Body of pancreas (tissue), 4 donors: ENCODE results near the gene ALCAM. TPM values are rescaled to one million over a fixed set of nuclear protein-coding genes. Genes with fewer than 3 reads are reported as not detected.
A peak's percentile ranks its signal among the peaks of the same experiment; 100 is the strongest.

Experiments used
- ATAC-seq: fragments of 150-250 bp; one replicate; pipeline ENCODE4 v1.9.1; 2016
- DNase-seq, 4 donors: peaks; one replicate each; pipeline ENCODE4 v3.0.0-alpha.2; 2019
- H3K27ac ChIP-seq, 4 donors: fragments of 200-600 bp; sonication (generic); 1 replicate in 3 of 4; 2 replicates in 1 of 4; pipeline versions ENCODE4 v1.5.1 to v1.6.1; 2016 to 2019; ENCODE audit warnings: mild to moderate bottlenecking in 1 of 4, mixed read lengths in 1 of 4, moderate library complexity in 1 of 4
- H3K27me3 ChIP-seq, 2 donors: fragments of 200-600 bp; sonication (generic); one replicate each; pipeline ENCODE4 v1.6.0; 2016; ENCODE audit warnings: mild to moderate bottlenecking in 1 of 2
- H3K36me3 ChIP-seq, 2 donors: fragments of 200-600 bp; sonication (generic); replicated peaks in 1 of 2; 2 replicates each; pipeline ENCODE4 v1.5.1; 2016; ENCODE audit warnings: low read depth in 2 of 2; ENCODE audit not compliant: insufficient read depth in 1 of 2
- H3K4me1 ChIP-seq: fragments of 200-600 bp; sonication (generic); one replicate; pipeline ENCODE4 v1.6.0; 2016
- H3K4me3 ChIP-seq, 2 donors: fragments of 200-600 bp; sonication (generic); 1 replicate in 1 of 2; 2 replicates in 1 of 2; pipeline ENCODE4 v1.5.1; 2016 to 2019
- H3K9me3 ChIP-seq, 3 donors: fragments of 200-600 bp; sonication (generic); 1 replicate in 2 of 3; 2 replicates in 1 of 3; pipeline ENCODE4 v1.5.1; 2016
- CTCF ChIP-seq, 7 experiments: fragments of 450-650 bp in 4 of 7; fragments of 200-600 bp in 3 of 7; sonication (generic) in 3 of 7; IDR thresholded peaks; one replicate each; pipeline ENCODE4 v1.5.1; 2016 to 2019; ENCODE audit warnings: antibody characterized with exemption in 7 of 7
- POLR2A ChIP-seq, 3 donors: fragments of 450-650 bp; IDR thresholded peaks; one replicate each; pipeline ENCODE4 v1.6.1; 2016; ENCODE audit warnings: antibody characterized with exemption in 3 of 3, mild to moderate bottlenecking in 2 of 3
- WGBS, 2 donors: methylation state at CpG; one replicate each; pipeline ENCODE4 v1.1.5; 2017; 5-methylcytosine and 5-hydroxymethylcytosine counted together
- intact Hi-C: fragments of 100-400 bp; cut with DNase I; formaldehyde crosslinking; loops from one replicate; pipeline ENCODE4 v1.15.1; 2023
- total RNA-seq, 2 donors: library from RNA; depleted of rRNA; stranded (reverse); fragments of >200 nt; gene quantifications; one replicate each; pipeline ENCODE4 v1.1.0, GENCODE V29; 2016

Gene ALCAM
- total RNA-seq, 2 donors from 2014 or later, result 34.8 to 35.3 TPM

DNA sequence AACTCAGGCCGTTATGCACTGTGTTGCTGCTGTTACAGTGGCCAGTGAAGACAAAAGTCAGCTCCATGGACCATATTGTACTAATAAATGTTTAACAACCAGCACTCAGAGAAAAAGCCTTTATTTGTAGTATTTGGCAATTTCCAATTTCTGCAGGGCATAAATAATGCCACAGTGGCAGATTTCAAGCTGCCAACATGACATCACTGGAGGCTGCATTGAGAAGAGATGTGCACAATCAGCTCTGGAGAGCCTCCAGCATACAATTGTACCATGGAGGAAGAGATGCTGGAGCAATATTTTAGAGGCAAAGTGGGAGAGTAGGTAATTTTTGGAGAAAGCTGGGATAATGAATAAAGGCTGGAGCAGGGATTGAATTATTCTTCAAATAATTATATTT is 9.7 kb upstream of the ALCAM start:
- Histone ChIP-seq H3K36me3 (no peaks in the 10 kb centered on the region), H3K4me3 (no peak overlapping the region), H3K27ac (no peak overlapping the region), H3K9me3 (no peaks in the 10 kb centered on the region), H3K4me1 (no peaks in the 10 kb centered on the region), H3K27me3 (no peaks in the 10 kb centered on the region)
- DNase-seq, result no peak
- intact Hi-C loops, result no loop called here
- ATAC-seq, result no peak
- TF ChIP-seq CTCF (IDR thresholded peaks at IDR 0.05) (no peak), POLR2A (IDR thresholded peaks at IDR 0.05) (no peak)
- 82 to 87% methylated on average over 1 of the region's 1 CpG for WGBS, 2 donors

- Histone ChIP-seq H3K4me3 (no peak overlapping the region), H3K4me1 (peaks cover 3% of the 10 kb centered on the region), H3K27ac (no peak overlapping the region), H3K27me3 (no peaks in the 10 kb centered on the region), H3K9me3 (no peaks in the 10 kb centered on the region), H3K36me3 (no peaks in the 10 kb centered on the region)
- ATAC-seq (no peak), DNase-seq (no peak)
- intact Hi-C loops, result no loop called here
- 87 to 88% methylated on average over 5 of the region's 5 CpGs for WGBS, 2 donors
- TF ChIP-seq POLR2A (IDR thresholded peaks at IDR 0.05), result no peak
- no peak for TF ChIP-seq CTCF (IDR thresholded peaks at IDR 0.05)
Measured at GRCh38 chr3:105359098-105359762, 7.5 kb upstream of the ALCAM start.

GRCh38 chr3:105360003-105360402 is 6.7 kb upstream of the ALCAM start:
- no peaks in the 10 kb centered on the region for H3K27me3 ChIP-seq
- 81 to 85% methylated on average over 2 of the region's 2 CpGs for WGBS, 2 donors
- TF ChIP-seq CTCF (IDR thresholded peaks at IDR 0.05) (no peak), POLR2A (IDR thresholded peaks at IDR 0.05) (no peak)
- ATAC-seq (no peak), DNase-seq (no peak)
- intact Hi-C loops, result no loop called here
- no peak overlapping the region for H3K4me3 ChIP-seq
- H3K4me1 ChIP-seq, result peaks cover 10% of the 10 kb centered on the region
- no peaks in the 10 kb centered on the region for H3K36me3 ChIP-seq
- H3K9me3 ChIP-seq, result no peaks in the 10 kb centered on the region
- H3K27ac ChIP-seq, result no peak overlapping the region

- intact Hi-C loops, result no loop called here
- no peak for ATAC-seq
- 67 to 94% methylated on average over 1 of the region's 1 CpG for WGBS, 2 donors
- TF ChIP-seq CTCF (IDR thresholded peaks at IDR 0.05) (no peak), POLR2A (IDR thresholded peaks at IDR 0.05) (no peak)
- H3K27me3 ChIP-seq, result no peaks in the 10 kb centered on the region
- no peak for DNase-seq
- no peaks in the 10 kb centered on the region for H3K9me3 ChIP-seq
- no peaks in the 10 kb centered on the region for H3K36me3 ChIP-seq
- H3K4me3 ChIP-seq, result no peak overlapping the region
- no peak overlapping the region for H3K27ac ChIP-seq
- H3K4me1 ChIP-seq, result peaks cover 10% of the 10 kb centered on the region
Measured at GRCh38 chr3:105362021-105362665, 4.6 kb upstream of the ALCAM start.

GRCh38 chr3:105364128-105364527 is 2.6 kb upstream of the ALCAM start:
- no peaks in the 10 kb centered on the region for H3K9me3 ChIP-seq
- peaks cover 10% of the 10 kb centered on the region for H3K4me1 ChIP-seq
- WGBS, 2 donors, result 71 to 81% methylated on average over 4 of the region's 4 CpGs
- intact Hi-C loops, result no loop called here
- no peak for TF ChIP-seq POLR2A (IDR thresholded peaks at IDR 0.05)
- TF ChIP-seq CTCF (IDR thresholded peaks at IDR 0.05), result no peak
- no peak overlapping the region for H3K4me3 ChIP-seq
- ATAC-seq (no peak), DNase-seq (no peak)
- H3K27me3 ChIP-seq, result no peaks in the 10 kb centered on the region
- no peaks in the 10 kb centered on the region for H3K36me3 ChIP-seq
- peak overlapping the region in 2 of 4 donors; percentile 89 for H3K27ac ChIP-seq
